ENCODE measurements around the gene NELFA.

- TF ChIP-seq, protein P1, sequence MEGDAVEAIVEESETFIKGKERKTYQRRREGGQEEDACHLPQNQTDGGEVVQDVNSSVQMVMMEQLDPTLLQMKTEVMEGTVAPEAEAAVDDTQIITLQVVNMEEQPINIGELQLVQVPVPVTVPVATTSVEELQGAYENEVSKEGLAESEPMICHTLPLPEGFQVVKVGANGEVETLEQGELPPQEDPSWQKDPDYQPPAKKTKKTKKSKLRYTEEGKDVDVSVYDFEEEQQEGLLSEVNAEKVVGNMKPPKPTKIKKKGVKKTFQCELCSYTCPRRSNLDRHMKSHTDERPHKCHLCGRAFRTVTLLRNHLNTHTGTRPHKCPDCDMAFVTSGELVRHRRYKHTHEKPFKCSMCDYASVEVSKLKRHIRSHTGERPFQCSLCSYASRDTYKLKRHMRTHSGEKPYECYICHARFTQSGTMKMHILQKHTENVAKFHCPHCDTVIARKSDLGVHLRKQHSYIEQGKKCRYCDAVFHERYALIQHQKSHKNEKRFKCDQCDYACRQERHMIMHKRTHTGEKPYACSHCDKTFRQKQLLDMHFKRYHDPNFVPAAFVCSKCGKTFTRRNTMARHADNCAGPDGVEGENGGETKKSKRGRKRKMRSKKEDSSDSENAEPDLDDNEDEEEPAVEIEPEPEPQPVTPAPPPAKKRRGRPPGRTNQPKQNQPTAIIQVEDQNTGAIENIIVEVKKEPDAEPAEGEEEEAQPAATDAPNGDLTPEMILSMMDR (conservative IDR thresholded peaks at IDR 0.05; ENCODE audit: low read depth, low read length), result no peak
- no peak for TF ChIP-seq EZH2 (IDR thresholded peaks at IDR 0.05; ENCODE audit: borderline replicate concordance, low read depth, low read length, poor library complexity, severe bottlenecking)
Observed at GRCh38 chr4:1958276-1959103, 50.3 kb downstream of the NELFA start.
